Activated T-cell treated with anti-CD3 and anti-CD28 coated beads, Interleukin-2, amount 50 U/mL, for 48 hours (primary cell): ENCODE results near the gene ZNF469.

Experiments used
- DNase-seq, 2 experiments: peaks; one replicate each; pipeline ENCODE4 v3.0.0-alpha.2; 2020

Gene ZNF469

GRCh38 chr16:88363239-88363891 is 19.4 kb upstream of the ZNF469 start:
- DNase-seq: no peak

- no peak for DNase-seq
Observed at GRCh38 chr16:88365244-88365865, 17.4 kb upstream of the ZNF469 start.

GRCh38 chr16:88366032-88366703 is 16.6 kb upstream of the ZNF469 start:
- DNase-seq: no peak

- no peak for DNase-seq
Observed at GRCh38 chr16:88366704-88367047, 16.1 kb upstream of the ZNF469 start.

GRCh38 chr16:88367560-88367959 is 15.2 kb upstream of the ZNF469 start:
- DNase-seq: no peak

GRCh38 chr16:88368036-88368435 is 14.7 kb upstream of the ZNF469 start:
- no peak for DNase-seq

- DNase-seq: no peak
Observed at GRCh38 chr16:88368994-88369393, 13.8 kb upstream of the ZNF469 start.

- no peak for DNase-seq
Observed at GRCh38 chr16:88369447-88370008, 13.2 kb upstream of the ZNF469 start.

GRCh38 chr16:88370365-88370764 is 12.4 kb upstream of the ZNF469 start:
- DNase-seq: no peak

GRCh38 chr16:88372522-88372921 is 10.2 kb upstream of the ZNF469 start:
- DNase-seq: no peak

- no peak for DNase-seq
Observed at GRCh38 chr16:88373211-88373610, 9.5 kb upstream of the ZNF469 start.

- no peak for DNase-seq
Observed at GRCh38 chr16:88373927-88374492, 8.7 kb upstream of the ZNF469 start.

GRCh38 chr16:88374736-88375135 is 8.0 kb upstream of the ZNF469 start:
- no peak for DNase-seq

GRCh38 chr16:88375236-88375975 is 7.4 kb upstream of the ZNF469 start:
- DNase-seq: no peak

GRCh38 chr16:88375996-88376834 is 6.5 kb upstream of the ZNF469 start:
- DNase-seq: no peak

- no peak for DNase-seq
Observed at GRCh38 chr16:88376835-88377726, 5.7 kb upstream of the ZNF469 start.

GRCh38 chr16:88377961-88378360 is 4.8 kb upstream of the ZNF469 start:
- DNase-seq: no peak

- no peak for DNase-seq
Observed at GRCh38 chr16:88378401-88378800, 4.4 kb upstream of the ZNF469 start.

GRCh38 chr16:88378836-88379693 is 3.7 kb upstream of the ZNF469 start:
- no peak for DNase-seq

GRCh38 chr16:88379694-88380040 is 3.1 kb upstream of the ZNF469 start:
- DNase-seq: no peak
